HCT116 (cell line): ENCODE results near the gene CYP51A1. TPM values are rescaled to one million over a fixed set of nuclear protein-coding genes. Genes with fewer than 3 reads are reported as not detected.

Experiments used
- ATAC-seq: fragments of 200-7000 bp; cut with Tn5 transposase; 2 replicates; pipeline ENCODE4 v1.9.1; 2020; ENCODE audit warnings: mild to moderate bottlenecking, moderate library complexity
- BruUV-seq: library from RNA; stranded (reverse); fragments of 400-500 nt; replicated peaks from 2 replicates; lab custom pipeline; 2021; lab: Mats Ljungman, UMichigan
- CTCF ChIA-PET: fragments of 300-600 bp; sonication (Branson Sonifier 250); formaldehyde crosslinking; loops from one replicate; lab custom pipeline; 2021; ENCODE audit warnings: antibody characterized with exemption; lab: Charles Lee
- POLR2A ChIA-PET: fragments of 300-600, 350-600 bp; sonication (Branson Sonifier 250); formaldehyde crosslinking; loops from one replicate; lab custom pipeline; 2021; ENCODE audit warnings: antibody characterized with exemption; lab: Charles Lee
- RAD21 ChIA-PET, 2 experiments: fragments of 300-600 bp; sonication (Branson Sonifier 250); formaldehyde crosslinking; loops; one replicate each; lab custom pipeline; 2023; ENCODE audit warnings: low total read pairs in 2 of 2; ENCODE audit not compliant: uncharacterized antibody in 2 of 2, unreplicated experiment in 2 of 2, low non-redundant PET in 1 of 2; lab: Charles Lee
- DNase-seq: peaks from one replicate; pipeline ENCODE4 v3.0.0-alpha.2; 2010; ENCODE audit warnings: low read depth, low spot score
- H2AFZ ChIP-seq: fragments of 200-600 bp; shearing (Covaris generic), sonication (generic); 2 replicates; pipeline ENCODE4 v1.6.1; 2017; ENCODE audit warnings: low read depth, mixed run types, mixed read lengths, antibody characterized with exemption, low read length; ENCODE audit not compliant: poor library complexity, severe bottlenecking
- H3K27ac ChIP-seq: 2 replicates; pipeline ENCODE4 v1.5.1; 2012; ENCODE audit warnings: low read depth, low read length
- H3K27me3 ChIP-seq: fragments of 200-600 bp; sonication (generic); 2 replicates; pipeline ENCODE4 v1.6.1; 2016; ENCODE audit warnings: mixed run types, low read length, mixed read lengths; ENCODE audit not compliant: insufficient read depth
- H3K36me3 ChIP-seq, 2 experiments: fragments of 200-500 bp in 1 of 2; fragments of 200-600 bp in 1 of 2; sonication (Bioruptor generic) in 1 of 2; sonication (generic) in 1 of 2; 2 replicates each; pipeline versions ENCODE4 v1.5.1 to v1.6.1; 2014 to 2016; ENCODE audit warnings: low read length in 2 of 2, inconsistent platforms in 1 of 2, mixed read lengths in 1 of 2, mixed run types in 1 of 2; ENCODE audit not compliant: insufficient read depth in 2 of 2, control insufficient read depth in 1 of 2
- H3K4me1 ChIP-seq, 2 experiments: fragments of 200-600 bp in 1 of 2; sonication (generic) in 1 of 2; 2 replicates each; pipeline versions ENCODE4 v1.5.1 to v1.6.1; 2012 to 2017; ENCODE audit warnings: low read length in 2 of 2, inconsistent platforms in 1 of 2, mild to moderate bottlenecking in 1 of 2, mixed read lengths in 1 of 2, mixed run types in 1 of 2, moderate library complexity in 1 of 2; ENCODE audit not compliant: insufficient read depth in 2 of 2, control insufficient read depth in 1 of 2
- H3K4me2 ChIP-seq: fragments of 200-600 bp; sonication (generic); 2 replicates; pipeline ENCODE4 v1.6.1; 2017; ENCODE audit warnings: mixed run types, low read length, mixed read lengths
- H3K4me3 ChIP-seq, 2 experiments: fragments of 200-600 bp in 1 of 2; sonication (generic) in 1 of 2; replicated peaks in 1 of 2; 2 replicates each; pipeline ENCODE4 v1.5.1; 2011 to 2016; ENCODE audit warnings: low read length in 2 of 2, control low read depth in 1 of 2, low read depth in 1 of 2, mild to moderate bottlenecking in 1 of 2, mixed read lengths in 1 of 2, mixed run types in 1 of 2
- H3K79me2 ChIP-seq: fragments of 200-600 bp; sonication (generic); 2 replicates; pipeline ENCODE4 v1.6.1; 2017; ENCODE audit warnings: mild to moderate bottlenecking, mixed run types, low read length, moderate library complexity, mixed read lengths; ENCODE audit not compliant: insufficient read depth
- H3K9ac ChIP-seq: fragments of 200-600 bp; sonication (generic); 2 replicates; pipeline ENCODE4 v1.6.1; 2016; ENCODE audit warnings: low read length, mixed read lengths
- H3K9me2 ChIP-seq: fragments of 200-600 bp; sonication (generic), shearing (Covaris generic); 2 replicates; pipeline ENCODE4 v1.6.1; 2017; ENCODE audit warnings: mixed run types, mild to moderate bottlenecking, moderate library complexity; ENCODE audit not compliant: insufficient read depth
- H3K9me3 ChIP-seq, 2 experiments: fragments of 200-500 bp in 1 of 2; fragments of 200-600 bp in 1 of 2; sonication (Bioruptor generic) in 1 of 2; sonication (generic) in 1 of 2; 2 replicates each; pipeline ENCODE4 v1.6.1; 2014 to 2017; ENCODE audit warnings: low read length in 2 of 2, mixed read lengths in 2 of 2, inconsistent platforms in 1 of 2, low read depth in 1 of 2, mild to moderate bottlenecking in 1 of 2, mixed run types in 1 of 2, moderate library complexity in 1 of 2; ENCODE audit not compliant: control insufficient read depth in 1 of 2, insufficient read depth in 1 of 2
- H4K20me1 ChIP-seq: fragments of 200-600 bp; sonication (generic), shearing (Covaris generic); 2 replicates; pipeline ENCODE4 v1.6.1; 2017; ENCODE audit warnings: mixed run types, mild to moderate bottlenecking, moderate library complexity; ENCODE audit not compliant: insufficient read depth
- CEBPB ChIP-seq: IDR thresholded peaks from 2 replicates; pipeline ENCODE4 v1.6.1; 2012; ENCODE audit warnings: low read depth
- ELF1 ChIP-seq: IDR thresholded peaks from 2 replicates; pipeline ENCODE4 v1.6.1; 2012; ENCODE audit warnings: low read depth, borderline replicate concordance
- EZH2 ChIP-seq: fragments of 200-600 bp; sonication (generic); IDR thresholded peaks from 2 replicates; pipeline ENCODE4 v1.6.1; 2017; ENCODE audit warnings: antibody characterized with exemption, mixed run types
- JUND ChIP-seq: IDR thresholded peaks from 2 replicates; pipeline ENCODE4 v1.6.1; 2012
- POLR2AphosphoS5 ChIP-seq: IDR thresholded peaks from 2 replicates; pipeline ENCODE4 v1.6.1; 2011; ENCODE audit warnings: mild to moderate bottlenecking, low read depth, low read length, moderate library complexity
- SIN3A ChIP-seq: IDR thresholded peaks from 2 replicates; pipeline ENCODE4 v1.6.1; 2012; ENCODE audit warnings: low read depth
- ZNF274 ChIP-seq: fragments of 200-500 bp; sonication (Bioruptor generic); IDR thresholded peaks from 2 replicates; pipeline ENCODE4 v1.6.1; 2014; ENCODE audit warnings: mild to moderate bottlenecking, low read depth, low read length, inconsistent platforms
- intact Hi-C: fragments of 100-400 bp; cut with micrococcal nuclease; formaldehyde crosslinking; loops from 2 replicates; pipeline ENCODE4 v1.10.0; 2022
- total RNA-seq: library from RNA; stranded (reverse); gene quantifications from one replicate; pipeline ENCODE4 v1.2.1, GENCODE V29; 2021; ENCODE audit not compliant: unreplicated experiment
- TF ChIP-seq, protein P1 (sequence below): IDR thresholded peaks from 2 replicates; pipeline ENCODE4 v1.6.1; 2012
- TF ChIP-seq, protein P2 (sequence below): IDR thresholded peaks from 2 replicates; pipeline ENCODE4 v1.6.1; 2012; ENCODE audit warnings: low read depth

Gene CYP51A1
- total RNA-seq, 1 experiment from 2014 or later: 85.7 TPM

DNA sequence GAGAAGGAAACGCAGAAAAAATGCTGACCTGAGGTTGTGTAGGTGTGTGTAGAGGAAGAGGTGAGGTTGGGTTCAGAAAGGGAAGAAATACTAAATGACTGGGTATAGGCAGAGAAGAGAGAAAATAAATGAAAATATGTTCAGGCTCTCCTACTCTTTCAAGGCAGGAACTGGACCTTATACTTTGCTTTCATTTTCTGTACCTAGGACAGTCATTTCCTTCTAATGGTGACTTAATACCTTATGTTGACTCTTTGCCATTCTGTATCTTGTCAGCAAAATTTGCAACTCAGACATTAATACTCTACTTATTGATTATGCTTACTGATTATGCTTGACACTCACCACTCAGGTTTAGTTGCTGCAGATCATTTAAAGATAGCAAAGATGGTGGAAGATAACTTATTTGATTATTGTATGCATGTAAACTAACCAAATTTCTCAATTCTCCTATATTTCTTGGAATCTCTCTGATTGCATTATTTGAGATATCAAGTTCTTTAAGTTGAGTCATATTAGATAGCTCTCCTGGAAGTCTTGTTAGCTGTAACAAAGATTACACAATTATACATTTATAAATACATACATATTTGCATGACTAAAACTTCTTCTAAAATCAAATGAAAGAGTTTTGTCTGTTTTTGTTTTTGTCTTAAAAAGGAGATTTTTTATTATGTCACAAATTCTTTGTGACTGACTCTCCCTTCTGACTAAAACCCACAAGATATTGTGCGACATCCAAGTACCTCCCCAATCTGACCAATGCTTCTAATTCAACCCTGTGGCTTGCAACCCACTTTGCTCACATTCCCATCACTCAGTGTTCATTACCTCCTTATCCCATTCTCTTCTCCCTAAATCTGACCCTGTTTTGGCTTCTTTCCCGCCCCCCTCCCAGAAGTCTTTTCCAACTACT is 24.6 kb upstream of the CYP51A1 start:
- Histone ChIP-seq H3K4me1 (no peaks in the 10 kb centered on the region), H3K36me3 (no peaks in the 10 kb centered on the region), H3K4me3 (no peak overlapping the region), H3K9me3 (no peaks in the 10 kb centered on the region), H3K27ac (no peak overlapping the region), H3K4me2 (no peak overlapping the region), H2AFZ (no peak overlapping the region), H4K20me1 (no peaks in the 10 kb centered on the region), H3K9me2 (no peaks in the 10 kb centered on the region), H3K9ac (no peak overlapping the region), H3K79me2 (no peaks in the 10 kb centered on the region), H3K27me3 (no peaks in the 10 kb centered on the region)
- ATAC-seq (no peak), DNase-seq (no peak)
- TF ChIP-seq JUND (no peak), EZH2 (no peak), ZNF274 (no peak), POLR2AphosphoS5 (no peak), CEBPB (no peak), ELF1 (no peak), SIN3A (no peak)
- TF ChIP-seq, protein P1, sequence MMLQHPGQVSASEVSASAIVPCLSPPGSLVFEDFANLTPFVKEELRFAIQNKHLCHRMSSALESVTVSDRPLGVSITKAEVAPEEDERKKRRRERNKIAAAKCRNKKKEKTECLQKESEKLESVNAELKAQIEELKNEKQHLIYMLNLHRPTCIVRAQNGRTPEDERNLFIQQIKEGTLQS: no peak
- TF ChIP-seq, protein P2, sequence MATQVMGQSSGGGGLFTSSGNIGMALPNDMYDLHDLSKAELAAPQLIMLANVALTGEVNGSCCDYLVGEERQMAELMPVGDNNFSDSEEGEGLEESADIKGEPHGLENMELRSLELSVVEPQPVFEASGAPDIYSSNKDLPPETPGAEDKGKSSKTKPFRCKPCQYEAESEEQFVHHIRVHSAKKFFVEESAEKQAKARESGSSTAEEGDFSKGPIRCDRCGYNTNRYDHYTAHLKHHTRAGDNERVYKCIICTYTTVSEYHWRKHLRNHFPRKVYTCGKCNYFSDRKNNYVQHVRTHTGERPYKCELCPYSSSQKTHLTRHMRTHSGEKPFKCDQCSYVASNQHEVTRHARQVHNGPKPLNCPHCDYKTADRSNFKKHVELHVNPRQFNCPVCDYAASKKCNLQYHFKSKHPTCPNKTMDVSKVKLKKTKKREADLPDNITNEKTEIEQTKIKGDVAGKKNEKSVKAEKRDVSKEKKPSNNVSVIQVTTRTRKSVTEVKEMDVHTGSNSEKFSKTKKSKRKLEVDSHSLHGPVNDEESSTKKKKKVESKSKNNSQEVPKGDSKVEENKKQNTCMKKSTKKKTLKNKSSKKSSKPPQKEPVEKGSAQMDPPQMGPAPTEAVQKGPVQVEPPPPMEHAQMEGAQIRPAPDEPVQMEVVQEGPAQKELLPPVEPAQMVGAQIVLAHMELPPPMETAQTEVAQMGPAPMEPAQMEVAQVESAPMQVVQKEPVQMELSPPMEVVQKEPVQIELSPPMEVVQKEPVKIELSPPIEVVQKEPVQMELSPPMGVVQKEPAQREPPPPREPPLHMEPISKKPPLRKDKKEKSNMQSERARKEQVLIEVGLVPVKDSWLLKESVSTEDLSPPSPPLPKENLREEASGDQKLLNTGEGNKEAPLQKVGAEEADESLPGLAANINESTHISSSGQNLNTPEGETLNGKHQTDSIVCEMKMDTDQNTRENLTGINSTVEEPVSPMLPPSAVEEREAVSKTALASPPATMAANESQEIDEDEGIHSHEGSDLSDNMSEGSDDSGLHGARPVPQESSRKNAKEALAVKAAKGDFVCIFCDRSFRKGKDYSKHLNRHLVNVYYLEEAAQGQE: no peak
- ChIA-PET RAD21 (no interaction called here), POLR2A (no interaction called here), CTCF (no interaction called here)
- intact Hi-C loops: no loop called here
- no TSS peak for BruUV-seq
